Activated CD8-positive, alpha-beta memory T cell treated with anti-CD3 and anti-CD28 coated beads, Interleukin-2, amount 50 U/mL, for 1 hour (primary cell): ENCODE measurements around the gene TPM3.
"Not testable (repeated sequence)": the region's sequence is repeated elsewhere in the genome, so short reads cannot be mapped to it uniquely, and the experiment has no call there.

ENCODE experiments used
- DNase-seq: peaks from one replicate; pipeline ENCODE4 v3.0.0-alpha.2; 2020; ENCODE audit errors: extremely low read depth

The TPM3 gene

GRCh38 chr1:154205778-154206177 is 13.9 kb upstream of the TPM3 start:
- DNase-seq, result not testable (repeated sequence)

DNA sequence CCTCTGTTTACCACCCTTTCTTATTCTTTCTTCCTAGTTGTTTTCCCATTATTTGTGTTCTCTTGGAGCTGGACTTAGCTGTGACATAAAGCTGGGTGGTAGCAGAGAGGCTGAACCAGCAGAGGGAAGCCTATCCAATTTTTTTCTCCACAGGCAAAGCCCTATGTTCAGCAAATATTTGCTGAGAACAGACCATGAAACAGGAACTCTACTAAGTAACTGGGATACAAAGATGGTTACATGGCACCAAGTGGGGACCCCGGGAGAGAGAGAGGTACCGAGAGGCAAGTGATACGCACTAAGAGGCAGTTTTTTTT is 7.6 kb upstream of the TPM3 start:
- DNase-seq, result no peak

GRCh38 chr1:154198756-154199562 is 7.1 kb upstream of the TPM3 start:
- no peak for DNase-seq

DNA sequence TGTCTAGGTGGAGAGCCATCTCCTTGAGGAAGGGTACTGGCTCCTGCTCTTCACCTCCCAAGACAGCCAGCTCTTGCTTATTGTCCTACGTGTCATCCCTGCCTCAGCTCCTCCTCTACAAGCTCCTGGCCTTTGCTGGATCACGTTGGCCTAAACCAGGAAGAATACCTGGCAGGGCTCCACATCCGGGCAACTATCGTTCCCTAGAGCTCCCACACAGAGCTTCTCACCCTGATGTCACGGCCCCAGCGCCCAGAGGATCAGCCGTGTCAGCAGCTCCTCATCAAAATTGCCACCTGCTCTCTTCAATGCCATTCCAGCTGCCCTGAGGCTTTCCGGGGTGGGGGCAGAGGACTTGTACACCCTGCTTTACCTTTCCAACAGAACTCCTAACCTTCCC is 1.9 kb upstream of the TPM3 start:
- no peak for DNase-seq

- no peak for DNase-seq
Observed at GRCh38 chr1:154192476-154192875, 576 bp upstream of the TPM3 start.

GRCh38 chr1:154190550-154190949 is 1.4 kb downstream of the TPM3 start:
- DNase-seq, result no peak

- no peak for DNase-seq
Observed at GRCh38 chr1:154186852-154187501, 4.9 kb downstream of the TPM3 start.

DNA sequence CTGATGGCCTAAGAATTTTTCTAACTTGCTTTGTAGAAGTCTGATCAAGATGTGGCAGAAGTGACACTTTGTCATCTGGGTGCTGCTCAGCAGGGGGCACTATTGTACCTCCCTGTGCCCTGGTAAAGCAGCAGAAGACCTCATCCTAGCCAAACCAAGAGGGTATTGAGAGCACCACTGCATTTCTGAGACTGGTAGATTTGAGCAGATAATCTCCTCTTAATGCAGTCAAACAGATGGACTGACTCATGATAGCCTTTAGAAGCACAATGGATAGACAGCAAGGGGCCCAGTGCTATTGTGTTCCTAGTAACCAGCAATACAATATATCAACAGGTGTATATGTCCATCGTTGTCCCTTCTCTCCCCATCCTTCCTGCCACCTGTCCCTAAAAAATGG is 5.7 kb downstream of the TPM3 start:
- DNase-seq, result no peak

DNA sequence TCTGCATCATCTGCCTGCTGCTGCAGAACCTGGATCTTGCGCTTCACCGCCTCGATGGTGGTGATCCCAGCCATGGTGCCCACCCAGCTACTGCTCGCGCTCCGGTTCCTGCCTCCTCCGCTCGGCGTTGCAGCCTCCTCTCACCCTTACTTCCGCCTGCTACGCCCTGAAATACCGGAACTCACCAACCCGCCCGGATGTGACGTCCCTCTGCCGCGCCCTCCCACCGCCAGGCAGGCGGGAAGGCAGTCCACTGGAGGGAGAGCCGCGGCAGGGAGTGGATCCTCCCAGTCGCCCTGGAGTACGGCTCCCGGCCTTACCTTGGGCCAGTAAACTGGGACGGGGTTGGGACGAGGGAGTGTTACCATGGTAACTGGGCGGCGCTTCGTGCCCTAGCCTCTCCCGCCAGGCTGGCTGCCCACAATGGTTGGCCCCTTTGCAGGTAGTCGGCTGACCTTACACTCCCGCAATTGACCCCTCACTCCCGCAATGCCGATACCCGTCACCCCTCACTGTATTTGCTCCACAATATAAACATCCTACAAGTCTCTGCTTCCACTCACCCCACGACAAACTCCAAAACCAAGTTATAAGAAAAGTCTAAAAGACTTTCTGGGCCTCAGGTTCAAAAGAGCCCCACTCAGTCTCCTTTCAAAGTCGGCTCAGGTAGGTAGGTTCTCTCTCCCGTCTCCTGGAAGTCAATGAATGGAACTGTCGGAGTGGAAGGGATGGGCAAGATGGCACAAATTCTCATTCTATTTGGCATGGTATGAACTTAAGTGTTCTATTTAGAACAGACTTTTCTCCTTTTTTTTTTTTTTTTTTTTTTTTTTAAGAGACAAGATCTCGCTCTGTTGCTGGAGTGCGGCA is 8.6 kb downstream of the TPM3 start:
- peak; percentile 75 for DNase-seq

- DNase-seq, result peak; percentile 28
Observed at GRCh38 chr1:154182344-154183045, 9.4 kb downstream of the TPM3 start.

GRCh38 chr1:154181944-154182343 is 10.0 kb downstream of the TPM3 start:
- DNase-seq, result no peak

DNA sequence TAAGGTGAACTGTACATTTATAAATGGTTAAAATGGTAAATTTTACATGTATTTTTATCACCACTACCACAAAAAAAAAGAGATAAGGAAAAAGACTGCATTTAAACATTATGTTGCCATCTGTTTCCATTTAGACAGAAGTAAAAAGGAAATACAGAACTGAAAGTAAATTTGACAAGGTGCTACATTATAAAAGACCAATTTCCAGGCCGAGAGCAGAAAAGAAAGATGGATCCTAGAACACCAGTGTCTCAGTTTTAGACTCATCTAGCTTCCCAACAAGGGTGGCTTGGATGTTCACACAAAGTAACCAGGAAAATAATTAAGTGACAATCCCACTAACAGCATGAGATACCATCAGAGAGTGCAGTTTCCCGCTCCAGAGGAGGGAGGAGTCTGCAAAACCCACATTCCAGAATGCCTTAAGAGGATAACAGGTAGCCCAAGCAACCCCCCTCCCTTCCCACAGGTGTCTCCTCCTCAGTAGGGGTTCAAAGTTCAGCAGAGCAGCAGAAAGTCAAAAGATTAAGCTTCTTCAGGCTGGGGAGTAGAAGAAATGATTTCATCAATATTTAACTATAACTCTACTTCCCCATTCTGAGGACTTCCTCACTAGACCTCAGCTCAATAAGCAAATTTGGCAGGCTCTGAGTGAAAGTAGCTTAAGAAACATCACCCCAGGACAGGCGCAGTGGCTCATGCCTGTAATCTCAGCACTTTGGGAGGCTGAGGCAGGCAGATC is 11.8 kb downstream of the TPM3 start:
- no peak for DNase-seq

DNA sequence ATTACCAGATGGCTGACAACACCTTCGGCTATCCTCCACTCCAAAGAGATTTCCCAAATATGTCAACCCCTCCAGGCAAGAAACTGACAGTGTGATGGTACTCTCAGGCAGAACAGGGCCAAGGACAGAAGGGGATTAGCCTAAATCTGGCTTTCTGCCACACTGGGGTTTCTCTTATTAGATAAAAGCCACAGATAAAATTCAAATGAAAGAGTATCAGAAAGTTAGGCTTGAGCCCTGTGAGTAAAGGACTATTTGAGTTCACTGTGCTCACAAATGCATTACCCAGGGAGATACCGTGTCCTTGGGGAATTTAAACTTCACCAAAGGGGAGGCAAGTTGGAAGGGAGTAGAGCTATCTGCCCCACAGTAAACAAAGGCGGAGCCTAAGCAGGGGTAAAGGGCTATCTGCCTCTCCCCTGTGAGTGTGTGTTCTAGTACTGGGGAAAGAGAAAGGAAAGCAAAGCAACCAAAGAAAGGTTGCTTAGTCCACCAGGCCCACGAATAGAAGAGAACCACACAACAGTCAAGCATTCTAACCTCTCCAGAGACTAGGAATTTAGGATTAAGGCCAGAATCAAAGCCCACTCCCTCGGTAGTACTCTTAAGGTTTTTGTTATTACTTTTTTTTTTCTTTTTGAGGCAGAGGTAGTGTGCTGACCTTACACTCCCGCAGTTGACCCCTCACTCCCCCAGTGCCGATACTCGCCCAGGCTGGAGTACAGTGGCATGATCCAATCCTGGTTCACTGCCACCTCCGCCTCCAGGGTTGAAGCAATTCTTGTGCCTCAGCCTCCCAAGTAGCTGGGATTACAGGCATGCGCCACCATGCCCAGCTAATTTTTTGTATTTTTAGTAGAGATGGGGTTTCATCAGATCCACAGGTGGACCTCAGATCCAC is 12.7 kb downstream of the TPM3 start:
- DNase-seq, result no peak

DNA sequence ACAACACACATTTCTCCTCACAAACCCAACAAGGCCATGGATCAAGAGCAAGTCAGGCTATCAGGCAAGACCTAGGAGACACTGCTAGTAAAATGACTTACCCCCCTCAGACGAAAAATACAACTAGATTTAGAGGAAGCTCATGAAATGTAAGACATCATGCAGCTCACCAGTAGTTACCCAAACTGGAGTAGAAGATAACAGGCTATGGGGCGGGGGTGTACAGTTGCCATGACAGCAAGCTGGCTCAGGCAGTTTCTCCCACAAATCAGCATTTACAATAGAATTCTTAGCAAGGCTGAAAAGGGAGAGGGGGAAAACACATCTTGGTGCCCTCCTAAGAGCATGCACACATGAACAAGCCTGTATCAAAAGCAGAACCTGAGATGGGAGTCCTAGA is 13.9 kb downstream of the TPM3 start:
- DNase-seq, result no peak

DNA sequence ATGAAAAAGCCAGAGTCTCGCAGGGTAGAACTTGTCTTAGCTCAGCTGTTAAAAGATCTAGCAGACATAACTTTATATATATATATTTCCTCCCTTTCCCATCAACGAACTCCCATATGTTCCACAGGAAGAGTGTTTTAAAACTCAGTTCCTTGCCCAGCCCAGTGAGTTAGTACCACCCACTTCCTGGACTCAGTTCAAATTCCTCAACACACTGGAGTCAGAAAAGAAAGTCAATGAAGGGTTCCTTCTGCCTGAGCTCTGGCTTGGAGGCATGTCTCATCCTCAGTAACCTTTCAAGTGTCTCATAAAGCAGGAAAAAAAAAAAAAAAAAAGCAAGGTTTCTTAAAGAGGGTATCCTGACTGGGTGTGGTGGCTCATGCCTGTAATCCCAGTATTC is 15.6 kb downstream of the TPM3 start:
- no peak for DNase-seq

GRCh38 chr1:154174654-154175053 is 17.2 kb downstream of the TPM3 start:
- DNase-seq, result no peak

GRCh38 chr1:154171880-154172279 is 20.0 kb downstream of the TPM3 start:
- DNase-seq, result no peak

DNA sequence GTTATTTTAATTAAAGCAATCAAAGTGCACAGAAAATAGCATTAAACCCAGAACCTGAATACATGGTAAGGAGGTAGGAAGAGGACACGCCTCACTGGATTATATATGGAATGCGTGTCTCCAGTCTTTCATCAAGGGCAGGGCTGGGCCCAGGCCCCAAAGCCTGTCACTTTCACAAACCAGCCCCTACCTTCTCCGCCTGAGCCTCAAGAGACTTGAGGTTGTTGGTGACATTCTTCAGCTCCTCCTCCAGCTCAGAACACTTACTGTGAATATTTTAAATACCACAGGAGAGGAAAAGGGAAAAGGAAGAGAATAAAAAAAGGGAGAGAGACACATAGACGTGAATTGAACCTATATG is 20.7 kb downstream of the TPM3 start:
- DNase-seq, result no peak

GRCh38 chr1:154170547-154171222 is 21.2 kb downstream of the TPM3 start:
- no peak for DNase-seq

DNA sequence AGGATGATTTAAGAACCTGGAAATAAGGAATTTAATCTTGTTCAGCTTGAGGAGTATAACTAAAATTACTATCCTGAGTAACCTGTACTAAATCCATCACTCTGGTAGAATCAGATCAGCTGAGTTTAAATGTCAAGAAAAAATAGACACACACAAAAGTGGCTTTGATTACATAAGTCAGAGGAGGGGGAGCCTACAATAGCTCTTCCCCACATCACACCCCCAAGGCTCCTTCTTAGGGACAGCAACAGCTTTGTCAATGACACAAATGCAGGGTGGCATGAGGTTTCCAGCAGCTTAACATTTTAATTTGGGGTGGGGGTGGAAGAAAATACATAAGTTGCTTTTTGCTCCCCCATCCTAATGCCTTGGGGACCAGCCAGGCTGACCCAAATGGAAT is 24.4 kb downstream of the TPM3 start:
- no peak for DNase-seq
